ENCODE results near the gene DYRK1A.

The DYRK1A gene

GRCh38 chr21:37455504-37455911, 88.9 kb downstream of the DYRK1A start:
- TF ChIP-seq, protein P1, sequence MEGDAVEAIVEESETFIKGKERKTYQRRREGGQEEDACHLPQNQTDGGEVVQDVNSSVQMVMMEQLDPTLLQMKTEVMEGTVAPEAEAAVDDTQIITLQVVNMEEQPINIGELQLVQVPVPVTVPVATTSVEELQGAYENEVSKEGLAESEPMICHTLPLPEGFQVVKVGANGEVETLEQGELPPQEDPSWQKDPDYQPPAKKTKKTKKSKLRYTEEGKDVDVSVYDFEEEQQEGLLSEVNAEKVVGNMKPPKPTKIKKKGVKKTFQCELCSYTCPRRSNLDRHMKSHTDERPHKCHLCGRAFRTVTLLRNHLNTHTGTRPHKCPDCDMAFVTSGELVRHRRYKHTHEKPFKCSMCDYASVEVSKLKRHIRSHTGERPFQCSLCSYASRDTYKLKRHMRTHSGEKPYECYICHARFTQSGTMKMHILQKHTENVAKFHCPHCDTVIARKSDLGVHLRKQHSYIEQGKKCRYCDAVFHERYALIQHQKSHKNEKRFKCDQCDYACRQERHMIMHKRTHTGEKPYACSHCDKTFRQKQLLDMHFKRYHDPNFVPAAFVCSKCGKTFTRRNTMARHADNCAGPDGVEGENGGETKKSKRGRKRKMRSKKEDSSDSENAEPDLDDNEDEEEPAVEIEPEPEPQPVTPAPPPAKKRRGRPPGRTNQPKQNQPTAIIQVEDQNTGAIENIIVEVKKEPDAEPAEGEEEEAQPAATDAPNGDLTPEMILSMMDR (IDR thresholded peaks at IDR 0.05; ENCODE audit: control insufficient read depth, insufficient read depth, low read depth, low read length, missing control alignments), result no peak
- no peak overlapping the region for H3K4me3 ChIP-seq (ENCODE audit: control insufficient read depth, low read depth, low read length)
- no peak for DNase-seq (ENCODE audit: low read depth)

GRCh38 chr21:37458669-37459276, 92.2 kb downstream of the DYRK1A start:
- DNase-seq (ENCODE audit: low read depth), result no peak
- TF ChIP-seq, protein P1 (IDR thresholded peaks at IDR 0.05; ENCODE audit: control insufficient read depth, insufficient read depth, low read depth, low read length, missing control alignments), result no peak

GRCh38 chr21:37459575-37459974, 93.0 kb downstream of the DYRK1A start:
- no peak for DNase-seq (ENCODE audit: low read depth)
- no peak overlapping the region for H3K4me3 ChIP-seq (ENCODE audit: control insufficient read depth, low read depth, low read length)
- TF ChIP-seq, protein P1 (IDR thresholded peaks at IDR 0.05; ENCODE audit: control insufficient read depth, insufficient read depth, low read depth, low read length, missing control alignments), result no peak

More at GRCh38 chr21:37458669-37459276, 92.2 kb downstream of the DYRK1A start:
- H3K4me3 ChIP-seq (ENCODE audit: control insufficient read depth, low read depth, low read length), result no peak overlapping the region

DNA sequence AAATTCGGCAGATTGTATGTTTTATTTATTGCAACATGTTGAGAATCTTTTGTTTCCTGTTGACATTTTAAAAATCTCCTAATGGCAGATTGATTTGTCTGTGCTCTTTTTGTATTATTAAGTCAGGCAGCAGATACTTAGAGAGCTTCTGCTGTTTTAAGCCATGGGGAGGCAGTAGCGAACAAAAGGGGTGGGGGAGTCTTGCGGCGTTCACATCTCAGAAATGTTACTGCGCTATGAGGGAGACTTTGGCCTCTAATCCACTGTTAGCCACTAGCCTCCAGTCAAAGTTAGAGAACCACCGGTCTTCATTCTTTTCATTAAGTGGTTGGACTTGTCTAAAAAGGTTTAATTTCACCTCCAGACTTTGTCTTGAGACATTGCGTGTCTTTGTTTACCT, 93.6 kb downstream of the DYRK1A start:
- TF ChIP-seq, protein P1 (IDR thresholded peaks at IDR 0.05; ENCODE audit: control insufficient read depth, insufficient read depth, low read depth, low read length, missing control alignments), result no peak
- no peak for DNase-seq (ENCODE audit: low read depth)
- no peak overlapping the region for H3K4me3 ChIP-seq (ENCODE audit: control insufficient read depth, low read depth, low read length)

GRCh38 chr21:37461479-37461878, 94.9 kb downstream of the DYRK1A start:
- DNase-seq (ENCODE audit: low read depth), result no peak
- TF ChIP-seq, protein P1 (IDR thresholded peaks at IDR 0.05; ENCODE audit: control insufficient read depth, insufficient read depth, low read depth, low read length, missing control alignments), result no peak
- no peak overlapping the region for H3K4me3 ChIP-seq (ENCODE audit: control insufficient read depth, low read depth, low read length)

GRCh38 chr21:37462087-37462861, 95.7 kb downstream of the DYRK1A start:
- no peak overlapping the region for H3K4me3 ChIP-seq (ENCODE audit: control insufficient read depth, low read depth, low read length)
- no peak for DNase-seq (ENCODE audit: low read depth)

More at GRCh38 chr21:37462087-37462861, 95.7 kb downstream of the DYRK1A start:
- TF ChIP-seq, protein P1 (IDR thresholded peaks at IDR 0.05; ENCODE audit: control insufficient read depth, insufficient read depth, low read depth, low read length, missing control alignments), result no peak

All from AG09309 (cell line).